K562 (cell line): ENCODE data around the gene KCTD15. TPM values are rescaled to one million over a fixed set of nuclear protein-coding genes. Genes with fewer than 3 reads are reported as not detected.

ENCODE experiments used
- ATAC-seq: fragments of 200-7000 bp; cut with Tn5 transposase; 3 replicates; pipeline ENCODE4 v1.9.1; 2020; ENCODE audit warnings: moderate library complexity
- BruUV-seq: library from RNA; stranded (reverse); fragments of 400-500 nt; replicated peaks from 2 replicates; lab custom pipeline; 2021; lab: Mats Ljungman, UMichigan
- CTCF ChIA-PET: fragments of 300-600 bp; formaldehyde crosslinking; extraction: SDS; loops from one replicate; lab custom pipeline; 2021; ENCODE audit warnings: low intra/inter-chr PET ratio; lab: Yijun Ruan, JAX
- POLR2A ChIA-PET: fragments of 300-600, 350-650 bp; sonication (Branson Sonifier 250); formaldehyde crosslinking; extraction: SDS; loops from one replicate; lab custom pipeline; 2021; ENCODE audit warnings: antibody characterized with exemption, inconsistent platforms; lab: Yijun Ruan, JAX
- DNase-seq, 4 experiments: peaks; one replicate each; pipeline versions ENCODE4 v3.0.0 to v3.0.0-alpha.2; 2011 to 2018; ENCODE audit warnings: low spot score in 3 of 4, mixed read lengths in 3 of 4; ENCODE audit errors: extremely low read depth in 1 of 4
- FAIRE-seq: peaks from 2 replicates; lab custom pipeline; 2011; peaks lifted over from hg19 to GRCh38; lab: Jason Lieb, UNC
- H2AFZ ChIP-seq: 2 replicates; pipeline ENCODE4 v1.6.0; 2011; ENCODE audit warnings: low read depth, low read length, control low read depth, inconsistent platforms
- H3K27ac ChIP-seq: fragments of 200-600 bp; 3 replicates; pipeline ENCODE4 v1.8.0; 2011; ENCODE audit warnings: low read depth, mild to moderate bottlenecking, control low read depth, inconsistent platforms, low read length, moderate library complexity, mixed read lengths; ENCODE audit errors: extremely low read depth
- H3K27me3 ChIP-seq, 2 experiments: fragments of 300-600 bp in 1 of 2; 2 replicates in 1 of 2; 3 replicates in 1 of 2; pipeline versions ENCODE4 v1.6.0 to v1.8.0; 2011; ENCODE audit warnings: inconsistent platforms in 2 of 2, low read length in 2 of 2, mild to moderate bottlenecking in 1 of 2, mixed read lengths in 1 of 2, moderate library complexity in 1 of 2; ENCODE audit not compliant: control insufficient read depth in 2 of 2, insufficient read depth in 2 of 2
- H3K36me3 ChIP-seq: fragments of 300-600 bp; 3 replicates; pipeline ENCODE4 v1.8.0; 2011; ENCODE audit warnings: mild to moderate bottlenecking, low read length, inconsistent platforms; ENCODE audit not compliant: control insufficient read depth, insufficient read depth
- H3K4me1 ChIP-seq, 2 experiments: fragments of 200-600 bp in 1 of 2; replicated peaks in 1 of 2; 2 replicates in 1 of 2; 3 replicates in 1 of 2; pipeline versions ENCODE4 v1.5.1 to v1.8.0; 2011; ENCODE audit warnings: inconsistent platforms in 2 of 2, low read length in 2 of 2, mild to moderate bottlenecking in 1 of 2, mixed read lengths in 1 of 2, moderate library complexity in 1 of 2; ENCODE audit not compliant: control insufficient read depth in 2 of 2, insufficient read depth in 2 of 2
- H3K4me2 ChIP-seq: 2 replicates; pipeline ENCODE4 v1.6.1; 2011; ENCODE audit warnings: low read length, control low read depth, inconsistent platforms, mixed read lengths; ENCODE audit not compliant: insufficient read depth
- H3K4me3 ChIP-seq: fragments of 200-600 bp; sonication (generic), shearing (Covaris generic); 2 replicates; pipeline ENCODE4 v1.5.1; 2016; ENCODE audit warnings: control low read depth, inconsistent platforms
- H3K79me2 ChIP-seq: fragments of 200-600 bp; 3 replicates; pipeline ENCODE4 v1.8.0; 2011; ENCODE audit warnings: low read length, inconsistent platforms; ENCODE audit not compliant: control insufficient read depth, insufficient read depth
- H3K9ac ChIP-seq, 2 experiments: 2 replicates each; pipeline versions ENCODE4 v1.6.0 to v1.6.1; 2011; ENCODE audit warnings: low read depth in 2 of 2, low read length in 2 of 2, control low read depth in 1 of 2, inconsistent platforms in 1 of 2, mild to moderate bottlenecking in 1 of 2, mixed read lengths in 1 of 2; ENCODE audit not compliant: insufficient read depth in 1 of 2
- H3K9me1 ChIP-seq: one replicate; pipeline ENCODE4 v1.6.0; 2011; ENCODE audit warnings: inconsistent platforms, mild to moderate bottlenecking, low read length, moderate library complexity; ENCODE audit not compliant: control insufficient read depth, insufficient read depth
- H3K9me3 ChIP-seq: replicated peaks from 2 replicates; pipeline ENCODE4 v1.5.1; 2011; ENCODE audit warnings: low read depth, low read length, inconsistent platforms; ENCODE audit not compliant: control insufficient read depth, insufficient read depth
- H4K20me1 ChIP-seq: replicated peaks from 2 replicates; pipeline ENCODE4 v1.6.1; 2011; ENCODE audit warnings: low read length, inconsistent platforms, mixed read lengths; ENCODE audit not compliant: control insufficient read depth, insufficient read depth
- E2F5 ChIP-seq: sonication (generic); formaldehyde crosslinking; IDR thresholded peaks from 2 replicates; pipeline ENCODE4 v1.8.0; 2022; ENCODE audit warnings: mild to moderate bottlenecking, missing genetic modification reagents
- EP300 ChIP-seq: IDR thresholded peaks from 2 replicates; pipeline ENCODE4 v1.6.1; 2012; ENCODE audit warnings: low read length, improper control_type of control experiment
- PYGO2 ChIP-seq: fragments of 450-650 bp; IDR thresholded peaks from 2 replicates; pipeline ENCODE4 v1.6.1; 2016; ENCODE audit warnings: mild to moderate bottlenecking, missing genetic modification characterization, moderate library complexity, missing compliant biosample characterization
- RNF219 ChIP-seq: fragments of 250-450 bp; sonication (Bioruptor Pico); IDR thresholded peaks from 2 replicates; pipeline ENCODE4 v1.5.0; 2022; ENCODE audit warnings: mild to moderate bottlenecking
- TAF9B ChIP-seq: fragments of 450-650 bp; IDR thresholded peaks from 2 replicates; pipeline ENCODE4 v1.6.1; 2018; ENCODE audit warnings: mild to moderate bottlenecking; ENCODE audit not compliant: partially characterized antibody
- THRA ChIP-seq: fragments of 450-650 bp; IDR thresholded peaks from 2 replicates; pipeline ENCODE4 v1.6.1; 2017; ENCODE audit warnings: mild to moderate bottlenecking, moderate library complexity
- TRIM24 ChIP-seq, 2 experiments: fragments of 450-650 bp; IDR thresholded peaks; 2 replicates each; pipeline ENCODE4 v1.6.1; 2016
- XRCC3 ChIP-seq: fragments of 450-650 bp; IDR thresholded peaks from 2 replicates; pipeline ENCODE4 v1.6.1; 2017; ENCODE audit warnings: mild to moderate bottlenecking, moderate library complexity
- ZBTB1 ChIP-seq: sonication (generic); formaldehyde crosslinking; IDR thresholded peaks from 2 replicates; pipeline ENCODE4 v1.8.1; 2023; ENCODE audit warnings: missing genetic modification reagents, low read depth, mild to moderate bottlenecking, borderline replicate concordance
- ZMIZ1 ChIP-seq, 2 experiments: fragments of 150-350 bp in 1 of 2; IDR thresholded peaks; 2 replicates each; pipeline ENCODE4 v1.6.1; 2012 to 2016; ENCODE audit warnings: low read depth in 2 of 2, low read length in 2 of 2, mild to moderate bottlenecking in 1 of 2, moderate library complexity in 1 of 2
- ZNF445 ChIP-seq: fragments of 250-450 bp; sonication (Bioruptor Pico); IDR thresholded peaks from 2 replicates; pipeline ENCODE4 v1.4.0; 2020; ENCODE audit warnings: low read depth, mild to moderate bottlenecking, moderate library complexity
- WGBS: fragments of 100-300 bp; shearing (Covaris generic); methylation state at CpG from one replicate; pipeline ENCODE4 v1.1.6; 2016; ENCODE audit warnings: low coverage, mixed read lengths; ENCODE audit not compliant: insufficient coverage; ENCODE audit errors: missing lambda C conversion rate; 5-methylcytosine and 5-hydroxymethylcytosine counted together
- in situ Hi-C: fragments of 300-500 bp; cut with MboI; formaldehyde crosslinking; loops from 4 replicates; pipeline ENCODE4 v1.15.0; 2018; ENCODE audit warnings: inconsistent platforms, mixed read lengths
- intact Hi-C: fragments of 100-400 bp; cut with micrococcal nuclease; formaldehyde crosslinking; loops from 2 replicates; pipeline ENCODE4 v1.14.2; 2022
- polyA plus RNA-seq, 8 experiments: library from polyadenylated mRNA; depleted of rRNA in 4 of 8; stranded (reverse) in 5 of 8; unstranded in 3 of 8; fragments of >200 nt; fragmentation: Nextera tagmentation in 2 of 8; fragmentation: Illumina TruSeq in 1 of 8; extraction: Ambion mirVana in 2 of 8; extraction: Trizol in 1 of 8; gene quantifications; 2 replicates each; pipeline versions ENCODE4 v1.2.1 to v1.2.3, GENCODE V29; 2011 to 2014; ENCODE audit warnings: inconsistent platforms in 1 of 8, missing spikeins in 1 of 8
- total RNA-seq, 7 experiments: library from RNA; depleted of rRNA in 6 of 7; stranded (reverse); fragments of >200 nt in 6 of 7; fragmentation: Illumina TruSeq in 2 of 7; extraction: Trizol in 2 of 7; gene quantifications; 2 replicates each; pipeline versions ENCODE4 v1.2.1 to v1.2.3, GENCODE V29; 2011 to 2021; ENCODE audit warnings: low replicate concordance in 1 of 7
- TF ChIP-seq, protein P1 (sequence below): sonication (generic); formaldehyde crosslinking; IDR thresholded peaks from 2 replicates; pipeline ENCODE4 v1.8.0; 2022; ENCODE audit warnings: missing genetic modification reagents, mild to moderate bottlenecking, borderline replicate concordance

KCTD15 gene
- total and polyA plus RNA-seq, 9 of the 15 experiments (the other 6 are each of a cell fraction or from before 2014, with no cell fraction given) = 1.7 to 49.0 (median 11.8) TPM

DNA sequence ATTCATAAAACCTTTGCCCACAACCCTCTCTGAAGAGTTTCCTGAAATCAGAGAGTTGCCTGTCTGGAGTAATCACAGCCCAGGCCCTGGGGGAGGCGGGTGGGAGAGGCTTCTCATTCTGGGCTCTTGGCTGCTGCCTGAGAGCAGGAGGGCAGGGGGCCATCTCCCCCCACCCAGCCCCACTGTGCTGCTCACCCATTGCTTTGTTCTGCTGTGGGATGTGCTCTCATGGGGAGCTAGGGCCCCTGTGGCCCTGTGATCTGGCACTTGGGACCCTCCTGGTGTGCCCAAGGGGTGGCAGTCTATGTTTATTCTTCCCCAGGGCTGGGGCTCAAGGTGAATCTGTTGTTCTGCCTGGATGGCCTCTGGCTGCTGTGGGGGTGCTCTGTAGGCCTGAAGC, 6.1 kb downstream of the KCTD15 start:
- no peak for DNase-seq
- no peak for FAIRE-seq
- ChIA-PET POLR2A (no interaction called here), CTCF (no interaction called here)
- ATAC-seq = no peak
- H3K4me1 ChIP-seq = peaks cover 0 to 14% of the 10 kb centered on the region in 2 experiments; a peak in 2 of 5 replicates
- H4K20me1 ChIP-seq = no peaks in the 10 kb centered on the region
- WGBS = 73% methylated on average over 1 of the region's 1 CpG
- H3K9ac ChIP-seq = peak overlapping the region in 1 of 2 experiments; percentile 19; a peak in 1 of 4 replicates
- H3K9me1 ChIP-seq = no peaks in the 10 kb centered on the region
- H3K27me3 ChIP-seq = no peaks in the 10 kb centered on the region
- H3K79me2 ChIP-seq = peaks cover 5% of the 10 kb centered on the region; the same call in 1 of the 3 replicates
- no peak overlapping the region for H2AFZ ChIP-seq
- no TSS peak for BruUV-seq
- no peaks in the 10 kb centered on the region for H3K9me3 ChIP-seq
- H3K27ac ChIP-seq = no peak overlapping the region
- peaks cover 85% of the 10 kb centered on the region; the same call in 2 of the 3 replicates for H3K36me3 ChIP-seq
- H3K4me2 ChIP-seq = no peak overlapping the region
- in situ Hi-C loops = no loop called here
- no peak overlapping the region for H3K4me3 ChIP-seq
- intact Hi-C loops = no loop called here
- TF ChIP-seq TAF9B (no peak), ZBTB1 (CRISPR knock-in tag) (no peak), XRCC3 (no peak), EP300 (no peak), ZNF445 (CRISPR knock-in tag) (no peak), RNF219 (CRISPR knock-in tag) (no peak), THRA (no peak), TRIM24 (IDR thresholded peaks at IDR 0.05) (no peak), PYGO2 (tag) (no peak), ZMIZ1 (IDR thresholded peaks at IDR 0.05; ENCODE audit: low read depth in 2 of 2, low read length in 2 of 2) (no peak), E2F5 (CRISPR knock-in tag) (no peak)
- TF ChIP-seq, protein P1, sequence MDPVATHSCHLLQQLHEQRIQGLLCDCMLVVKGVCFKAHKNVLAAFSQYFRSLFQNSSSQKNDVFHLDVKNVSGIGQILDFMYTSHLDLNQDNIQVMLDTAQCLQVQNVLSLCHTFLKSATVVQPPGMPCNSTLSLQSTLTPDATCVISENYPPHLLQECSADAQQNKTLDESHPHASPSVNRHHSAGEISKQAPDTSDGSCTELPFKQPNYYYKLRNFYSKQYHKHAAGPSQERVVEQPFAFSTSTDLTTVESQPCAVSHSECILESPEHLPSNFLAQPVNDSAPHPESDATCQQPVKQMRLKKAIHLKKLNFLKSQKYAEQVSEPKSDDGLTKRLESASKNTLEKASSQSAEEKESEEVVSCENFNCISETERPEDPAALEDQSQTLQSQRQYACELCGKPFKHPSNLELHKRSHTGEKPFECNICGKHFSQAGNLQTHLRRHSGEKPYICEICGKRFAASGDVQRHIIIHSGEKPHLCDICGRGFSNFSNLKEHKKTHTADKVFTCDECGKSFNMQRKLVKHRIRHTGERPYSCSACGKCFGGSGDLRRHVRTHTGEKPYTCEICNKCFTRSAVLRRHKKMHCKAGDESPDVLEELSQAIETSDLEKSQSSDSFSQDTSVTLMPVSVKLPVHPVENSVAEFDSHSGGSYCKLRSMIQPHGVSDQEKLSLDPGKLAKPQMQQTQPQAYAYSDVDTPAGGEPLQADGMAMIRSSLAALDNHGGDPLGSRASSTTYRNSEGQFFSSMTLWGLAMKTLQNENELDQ = no peak
